ENCODE results near the gene PAK5. TPM values are rescaled to one million over a fixed set of nuclear protein-coding genes. Genes with fewer than 3 reads are reported as not detected.

PAK5 gene
- total and polyA plus RNA-seq, 9 of the 15 experiments (the other 6 are each of a cell fraction or from before 2014, with no cell fraction given), result not detected

GRCh38 chr20:9741996-9742395 is 96.9 kb downstream of the PAK5 start:
- DNase-seq (ENCODE audit: extremely low read depth in 1 of 4, low spot score in 3 of 4), result no peak

GRCh38 chr20:9740486-9740885 is 98.4 kb downstream of the PAK5 start:
- Histone ChIP-seq H3K27me3 (ENCODE audit: control insufficient read depth in 2 of 2, insufficient read depth in 2 of 2, low read length in 2 of 2) (no peaks in the 10 kb centered on the region), H3K4me2 (ENCODE audit: insufficient read depth, low read length) (no peak overlapping the region), H3K9ac (ENCODE audit: insufficient read depth in 1 of 2, low read depth in 2 of 2, low read length in 2 of 2) (no peak overlapping the region), H3K27ac (ENCODE audit: extremely low read depth, low read depth, low read length) (no peak overlapping the region), H3K36me3 (ENCODE audit: control insufficient read depth, insufficient read depth, low read length) (no peaks in the 10 kb centered on the region), H4K20me1 (replicated peaks; ENCODE audit: control insufficient read depth, insufficient read depth, low read length) (no peaks in the 10 kb centered on the region), H2AFZ (ENCODE audit: low read depth, low read length) (no peak overlapping the region), H3K9me1 (ENCODE audit: control insufficient read depth, insufficient read depth, low read length) (no peaks in the 10 kb centered on the region), H3K9me3 (replicated peaks; ENCODE audit: control insufficient read depth, insufficient read depth, low read depth, low read length) (no peaks in the 10 kb centered on the region), H3K79me2 (ENCODE audit: control insufficient read depth, insufficient read depth, low read length) (no peaks in the 10 kb centered on the region), H3K4me3 (no peak overlapping the region), H3K4me1 (replicated peaks in 1 of 2; ENCODE audit: control insufficient read depth in 2 of 2, insufficient read depth in 2 of 2, low read length in 2 of 2) (no peaks in the 10 kb centered on the region)
- in situ Hi-C loops (cut with MboI) (no loop called here), intact Hi-C loops (cut with micrococcal nuclease) (no loop called here)
- DNase-seq (ENCODE audit: extremely low read depth in 1 of 4, low spot score in 3 of 4) (no peak), ATAC-seq (no peak), FAIRE-seq (no peak)
- BruUV-seq (replicated peaks), result no TSS peak
- ChIA-PET POLR2A (no interaction called here), CTCF (ENCODE audit: low intra/inter-chr PET ratio) (no interaction called here)
- WGBS (ENCODE audit: insufficient coverage, low coverage, missing lambda C conversion rate), result 0% methylated on average over 5 of the region's 5 CpGs
- TF ChIP-seq CEBPG (CRISPR knock-in tag; IDR thresholded peaks at IDR 0.05) (no peak), CEBPG (tag; conservative IDR thresholded peaks at IDR 0.05 in 1 of 2, IDR thresholded peaks at IDR 0.05 in 1 of 2) (no peak), HNRNPH1 (optimal IDR thresholded peaks at IDR 0.05; ENCODE audit: low read depth, low read length) (no peak), JUNB (CRISPR knock-in tag; conservative IDR thresholded peaks at IDR 0.05) (no peak), MCM2 (IDR thresholded peaks at IDR 0.05; ENCODE audit: low read depth) (no peak), E2F6 (IDR thresholded peaks at IDR 0.05; ENCODE audit: borderline replicate concordance in 1 of 2, extremely low read depth in 1 of 2, insufficient read depth in 1 of 2, insufficient read length in 1 of 2, low read depth in 1 of 2, low read length in 1 of 2, poor library complexity in 1 of 2, severe bottlenecking in 1 of 2) (no peak), CLOCK (CRISPR knock-in tag; IDR thresholded peaks at IDR 0.05; ENCODE audit: borderline replicate concordance) (no peak), NFRKB (IDR thresholded peaks at IDR 0.05; ENCODE audit: low read depth) (no peak)

More at GRCh38 chr20:9741996-9742395, 96.9 kb downstream of the PAK5 start:
- Histone ChIP-seq H3K27me3 (ENCODE audit: control insufficient read depth in 2 of 2, insufficient read depth in 2 of 2, low read length in 2 of 2) (no peaks in the 10 kb centered on the region), H3K36me3 (ENCODE audit: control insufficient read depth, insufficient read depth, low read length) (no peaks in the 10 kb centered on the region), H2AFZ (ENCODE audit: low read depth, low read length) (no peak overlapping the region), H3K27ac (ENCODE audit: extremely low read depth, low read depth, low read length) (no peak overlapping the region), H3K4me1 (replicated peaks in 1 of 2; ENCODE audit: control insufficient read depth in 2 of 2, insufficient read depth in 2 of 2, low read length in 2 of 2) (no peaks in the 10 kb centered on the region), H3K9me1 (ENCODE audit: control insufficient read depth, insufficient read depth, low read length) (no peaks in the 10 kb centered on the region), H3K9me3 (replicated peaks; ENCODE audit: control insufficient read depth, insufficient read depth, low read depth, low read length) (no peaks in the 10 kb centered on the region), H4K20me1 (replicated peaks; ENCODE audit: control insufficient read depth, insufficient read depth, low read length) (no peaks in the 10 kb centered on the region), H3K4me2 (ENCODE audit: insufficient read depth, low read length) (no peak overlapping the region), H3K4me3 (no peak overlapping the region), H3K79me2 (ENCODE audit: control insufficient read depth, insufficient read depth, low read length) (no peaks in the 10 kb centered on the region), H3K9ac (ENCODE audit: insufficient read depth in 1 of 2, low read depth in 2 of 2, low read length in 2 of 2) (no peak overlapping the region)
- in situ Hi-C loops (cut with MboI), result no loop called here
- BruUV-seq (replicated peaks), result no TSS peak
- intact Hi-C loops (cut with micrococcal nuclease), result no loop called here
- ATAC-seq (no peak), FAIRE-seq (no peak)
- ChIA-PET POLR2A (no interaction called here), CTCF (ENCODE audit: low intra/inter-chr PET ratio) (no interaction called here)
- TF ChIP-seq ZNF695 (CRISPR knock-in tag; IDR thresholded peaks at IDR 0.05) (no peak), ZC3H4 (CRISPR knock-in tag; IDR thresholded peaks at IDR 0.05; ENCODE audit: borderline replicate concordance) (no peak), DLX4 (CRISPR knock-in tag; IDR thresholded peaks at IDR 0.05) (no peak), TAF7 (tag; IDR thresholded peaks at IDR 0.05) (no peak), NFE2 (IDR thresholded peaks at IDR 0.05; ENCODE audit: low read depth) (no peak)
- 6% methylated on average over 3 of the region's 3 CpGs for WGBS (ENCODE audit: insufficient coverage, low coverage, missing lambda C conversion rate)
